ENCODE measurements around the gene CLSTN2.
A peak's percentile ranks its signal among the peaks of the same experiment; 100 is the strongest.

CLSTN2 gene

DNA sequence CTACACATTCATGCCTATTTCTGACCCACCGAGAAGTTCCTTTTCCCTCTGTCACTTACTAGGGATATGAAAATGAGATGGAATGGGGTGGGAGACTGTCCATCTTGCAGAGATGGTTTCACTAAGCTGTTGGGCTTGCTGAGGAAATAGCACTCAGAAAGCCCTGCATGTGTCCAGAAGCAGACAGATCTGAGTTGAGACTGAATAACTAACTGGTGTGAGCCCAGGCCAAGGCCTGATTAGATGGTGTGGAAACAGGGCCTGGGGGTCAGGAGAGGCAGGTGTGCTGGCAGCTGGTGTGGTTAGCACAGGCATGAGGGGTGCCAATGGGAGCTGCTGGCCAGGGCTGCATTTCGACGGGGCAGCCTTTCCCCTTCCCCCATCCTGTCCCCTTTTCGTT, 72.1 kb downstream of the CLSTN2 start:
- DNase-seq (ENCODE audit: low read depth): no peak

DNA sequence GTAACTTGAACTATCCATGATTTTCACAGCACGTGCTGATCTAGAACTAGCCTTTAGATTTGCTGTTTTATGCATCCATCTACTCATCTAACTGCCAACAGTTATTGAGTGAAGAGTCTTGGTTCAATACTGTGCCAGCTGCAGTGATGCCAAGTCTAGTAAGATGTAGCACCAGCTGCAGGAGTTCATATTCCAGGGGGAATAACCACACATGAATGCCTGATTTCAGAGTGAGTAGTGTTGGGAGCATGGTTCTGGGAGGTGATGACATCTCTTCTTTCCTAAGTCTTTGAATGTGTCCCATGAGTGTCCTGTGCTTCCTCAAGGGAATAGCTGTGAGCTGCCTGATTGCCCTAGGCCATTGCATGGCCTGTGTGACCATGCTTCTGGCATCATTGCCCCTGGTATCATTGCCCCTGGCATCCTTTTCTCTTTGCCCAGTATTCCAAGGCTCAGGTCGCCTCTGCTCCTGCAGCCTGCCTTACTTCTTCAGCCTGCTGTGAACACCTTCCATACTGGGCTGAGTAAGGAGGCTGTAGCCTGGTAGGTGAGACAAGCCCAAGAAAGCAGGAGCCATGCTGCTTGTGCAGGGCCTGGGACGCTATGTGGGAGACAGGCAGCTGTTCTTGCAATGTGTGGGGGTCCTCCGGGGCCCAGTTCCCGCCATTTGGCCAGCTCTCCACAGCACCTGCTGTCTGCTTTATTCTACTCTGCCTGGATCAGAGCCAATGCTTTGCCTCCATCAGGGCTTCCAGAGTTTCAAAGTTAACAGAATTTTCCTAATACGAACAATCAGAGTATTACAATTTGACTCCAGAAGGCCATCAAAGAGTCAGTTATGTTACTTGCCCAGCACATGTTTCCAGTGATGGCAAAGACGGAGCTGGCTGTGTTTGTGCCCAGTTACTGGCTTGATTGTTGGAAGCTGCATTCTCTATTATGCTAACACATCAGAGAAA, 73.2 kb downstream of the CLSTN2 start:
- no peak for DNase-seq (ENCODE audit: low read depth)

DNA sequence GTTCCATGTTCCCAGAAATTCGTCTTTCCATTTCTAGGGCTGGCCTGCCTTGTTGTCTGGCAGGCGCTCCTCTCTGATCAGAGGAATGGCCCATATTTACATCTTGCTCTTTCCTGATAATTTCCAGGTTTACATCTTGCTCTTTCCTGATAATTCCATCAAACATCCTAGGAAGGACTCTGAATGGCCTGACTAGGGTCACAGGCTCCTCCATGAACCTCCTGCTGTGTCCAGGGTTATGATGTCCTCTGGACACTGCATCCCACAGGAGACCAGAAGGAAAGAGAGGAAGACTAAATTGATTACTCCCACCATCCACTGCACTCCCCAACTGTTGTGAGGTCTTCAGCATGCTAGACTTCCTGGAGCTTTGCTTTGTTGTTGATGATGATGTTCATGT, 75.4 kb downstream of the CLSTN2 start:
- DNase-seq (ENCODE audit: low read depth): no peak

DNA sequence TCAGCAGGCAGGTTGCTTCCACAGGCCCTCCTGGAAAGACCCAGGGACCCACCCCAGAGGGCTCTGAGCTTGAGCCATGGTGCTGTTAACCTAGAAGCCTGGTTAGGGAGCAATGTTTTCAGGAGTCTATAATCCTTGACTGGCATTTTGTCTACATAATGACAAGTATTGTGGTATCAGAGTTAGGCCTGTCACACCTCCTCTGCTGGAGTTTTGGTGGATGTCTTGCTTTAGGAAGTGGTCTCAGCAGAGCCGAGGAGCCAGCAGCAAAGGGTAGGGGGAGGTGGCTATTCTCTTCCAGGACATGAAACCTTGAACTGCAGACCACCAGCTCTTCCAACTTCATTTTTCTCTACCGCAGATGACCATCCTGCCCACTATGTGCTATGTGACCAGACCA, 76.1 kb downstream of the CLSTN2 start:
- DNase-seq (ENCODE audit: low read depth): no peak

DNA sequence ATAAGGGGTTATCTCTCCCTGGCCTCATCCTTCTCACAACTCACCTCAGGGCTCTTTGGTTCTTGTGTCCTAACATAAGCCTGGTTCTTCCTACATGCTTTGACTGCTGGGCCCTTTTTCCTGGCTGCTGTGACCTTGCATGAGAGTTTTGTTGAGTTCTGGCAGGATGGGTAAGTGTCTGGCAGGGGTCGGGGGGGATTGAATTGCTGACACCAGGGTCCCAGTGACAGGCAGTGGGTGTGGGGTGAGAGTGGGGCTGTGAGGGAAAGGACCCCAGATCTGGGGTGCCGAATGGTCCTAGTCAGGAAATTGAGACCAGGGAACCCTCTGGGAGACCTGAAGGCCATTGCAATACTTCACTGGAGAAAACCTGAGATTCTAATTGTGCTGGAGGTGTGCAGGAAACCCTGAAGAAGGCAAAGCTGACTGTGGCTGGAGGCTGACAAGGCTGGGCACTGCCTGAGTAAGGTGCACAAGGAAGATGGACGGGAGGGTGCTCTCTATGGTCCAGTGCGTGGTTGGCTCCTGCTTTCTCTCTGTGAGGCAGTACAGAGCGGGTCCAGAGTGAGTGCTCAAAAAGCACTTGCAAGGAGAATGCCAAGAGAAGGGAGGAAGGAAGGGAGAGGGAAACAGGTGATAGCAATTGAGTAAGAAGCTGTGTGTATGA, 76.8 kb downstream of the CLSTN2 start:
- DNase-seq (ENCODE audit: low read depth): no peak

DNA sequence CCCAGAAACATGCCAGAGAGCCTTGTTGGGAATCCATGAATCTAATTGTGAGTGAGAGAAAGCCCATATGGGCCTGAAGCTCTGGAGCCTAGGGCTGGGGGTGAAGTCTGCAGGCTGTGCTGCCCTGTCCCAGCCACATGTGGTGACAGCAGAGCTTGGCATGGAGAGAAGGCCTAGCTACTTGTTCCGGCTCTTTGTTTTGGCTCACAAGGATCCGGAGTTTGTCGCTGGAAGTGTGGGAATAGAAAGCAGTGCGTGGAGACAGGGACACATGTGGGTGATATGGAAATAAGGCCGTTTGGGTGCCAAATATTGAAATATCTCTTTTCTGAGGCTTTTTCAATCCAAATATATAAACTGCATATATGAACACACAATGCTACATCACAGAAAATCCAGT, 78.2 kb downstream of the CLSTN2 start:
- no peak for DNase-seq (ENCODE audit: low read depth)

DNA sequence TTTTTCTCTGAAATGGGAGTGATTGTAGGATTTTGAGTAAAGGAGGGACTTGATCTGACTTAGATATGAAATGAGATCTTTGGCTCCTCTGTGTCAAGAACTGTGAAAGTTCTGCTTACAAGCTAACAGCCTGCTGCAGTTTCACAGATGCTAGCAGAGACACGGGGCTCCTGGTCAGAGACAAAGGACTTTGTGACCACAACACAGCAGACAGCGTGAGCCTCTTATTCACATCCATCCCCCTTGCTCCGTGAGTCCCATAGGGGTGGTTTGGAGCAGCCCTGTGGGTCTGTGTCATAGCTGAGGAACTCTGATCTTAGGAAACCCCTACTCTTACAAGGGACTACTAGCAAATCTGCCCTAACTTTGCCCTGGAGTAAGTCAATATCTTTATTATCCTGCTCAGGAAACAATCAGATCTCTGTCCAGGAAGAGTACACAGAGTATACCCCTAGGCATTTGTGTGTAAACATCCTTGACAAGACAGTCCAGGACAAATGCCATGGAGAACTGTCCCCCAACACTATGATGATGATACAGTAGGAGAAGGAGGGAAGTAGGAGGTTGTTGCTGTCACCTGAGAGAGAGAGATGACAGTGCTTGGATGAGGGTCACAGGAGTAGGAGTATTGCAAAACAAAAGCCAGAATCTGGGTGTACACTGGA, 80.0 kb downstream of the CLSTN2 start:
- DNase-seq (ENCODE audit: low read depth): no peak

DNA sequence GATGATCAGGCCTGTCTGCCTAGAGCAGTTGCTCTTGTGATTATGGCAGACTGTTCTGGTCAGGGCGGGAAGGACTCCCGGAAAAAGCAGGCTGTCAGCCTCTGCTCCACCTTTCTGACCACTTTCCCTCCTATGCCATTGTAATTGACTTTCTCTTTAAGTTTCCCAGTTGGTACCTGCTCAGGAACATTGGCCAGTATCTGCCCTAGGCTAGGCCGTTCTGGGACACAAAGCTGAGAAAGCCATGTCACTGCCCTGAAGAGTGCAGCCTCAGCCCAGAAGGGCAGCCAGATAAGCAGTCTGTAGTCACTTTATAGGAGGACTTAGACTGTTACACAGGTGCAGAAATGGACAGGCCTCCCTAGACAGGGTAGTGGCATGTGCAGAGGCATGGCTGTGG, 80.8 kb downstream of the CLSTN2 start:
- DNase-seq (ENCODE audit: low read depth): no peak

DNA sequence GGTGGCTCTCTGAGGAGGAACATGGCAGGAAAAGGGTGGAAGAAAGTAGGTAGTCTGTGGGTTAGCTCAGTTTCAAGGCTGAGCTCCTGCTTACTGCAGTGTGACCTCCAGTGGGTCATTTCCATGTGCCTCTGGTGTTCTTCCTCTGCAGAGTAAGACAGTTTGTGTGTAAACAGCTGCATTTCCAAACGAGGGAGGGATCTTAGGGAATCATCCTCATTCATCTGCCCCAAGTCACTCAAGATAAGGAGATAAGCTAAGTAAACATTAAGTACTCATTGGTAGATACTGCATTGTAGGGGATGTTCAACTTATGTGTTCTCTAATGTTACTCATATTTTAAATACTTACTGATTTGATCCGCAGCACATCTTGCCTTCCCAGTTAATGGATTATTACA, 83.6 kb downstream of the CLSTN2 start:
- DNase-seq (ENCODE audit: low read depth): no peak

DNA sequence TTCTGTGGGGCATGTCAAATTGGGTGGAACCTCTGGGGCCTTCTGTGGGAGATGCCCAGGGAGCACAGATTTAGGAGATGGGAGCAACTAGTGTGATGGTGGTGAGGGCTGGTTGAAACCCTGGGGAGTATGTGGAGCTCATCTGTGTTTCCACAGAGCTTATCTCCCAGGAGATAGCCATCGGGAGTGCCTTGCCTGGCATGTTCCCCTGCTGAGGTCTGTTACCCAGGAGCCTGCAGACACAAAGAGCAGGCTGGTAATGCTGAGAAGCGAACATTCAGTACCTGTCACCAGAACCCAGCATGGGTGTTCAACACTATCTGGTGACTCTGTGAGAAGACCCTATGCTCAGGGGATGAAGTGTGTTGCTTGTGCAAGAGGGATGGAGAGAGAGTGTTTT, 85.0 kb downstream of the CLSTN2 start:
- no peak for DNase-seq (ENCODE audit: low read depth)

DNA sequence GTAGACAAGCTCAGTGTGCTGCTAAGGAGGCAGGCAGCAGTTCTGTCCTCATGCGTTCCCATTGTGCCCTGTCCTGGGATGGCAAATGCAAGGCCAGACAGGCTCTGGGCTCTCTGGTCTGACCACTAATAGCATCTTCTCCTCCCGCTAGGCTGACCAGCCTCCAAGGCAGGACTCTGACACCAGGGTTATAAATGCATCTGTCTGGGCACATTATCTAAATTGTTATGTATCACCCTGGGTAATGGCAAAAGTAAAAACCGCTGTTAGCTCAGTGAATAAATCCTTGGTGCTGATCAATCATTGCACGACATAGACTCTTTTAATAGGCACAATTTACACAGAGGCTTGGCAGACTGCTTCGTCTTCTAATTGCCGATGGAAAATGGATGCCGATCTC, 85.6 kb downstream of the CLSTN2 start:
- no peak for DNase-seq (ENCODE audit: low read depth)

DNA sequence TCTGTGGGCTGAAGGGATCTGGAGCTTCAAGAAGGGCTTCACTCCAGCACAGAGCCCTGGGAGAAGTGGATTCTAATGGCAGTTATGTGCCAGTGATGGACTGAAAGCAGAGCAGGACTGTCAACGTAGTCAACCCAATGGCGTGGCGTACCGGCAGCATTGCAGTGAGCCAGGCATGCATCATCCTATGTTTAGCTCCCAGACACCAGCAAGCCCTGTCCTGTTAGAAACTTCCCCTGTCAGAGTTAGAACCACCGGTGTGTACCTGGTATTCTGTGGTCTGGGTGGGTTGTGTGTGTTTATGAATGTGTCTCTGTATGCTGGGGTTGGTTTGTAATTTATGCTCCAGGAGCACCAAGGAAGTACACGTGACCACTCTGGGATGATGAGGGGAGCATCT, 86.3 kb downstream of the CLSTN2 start:
- no peak for DNase-seq (ENCODE audit: low read depth)

DNA sequence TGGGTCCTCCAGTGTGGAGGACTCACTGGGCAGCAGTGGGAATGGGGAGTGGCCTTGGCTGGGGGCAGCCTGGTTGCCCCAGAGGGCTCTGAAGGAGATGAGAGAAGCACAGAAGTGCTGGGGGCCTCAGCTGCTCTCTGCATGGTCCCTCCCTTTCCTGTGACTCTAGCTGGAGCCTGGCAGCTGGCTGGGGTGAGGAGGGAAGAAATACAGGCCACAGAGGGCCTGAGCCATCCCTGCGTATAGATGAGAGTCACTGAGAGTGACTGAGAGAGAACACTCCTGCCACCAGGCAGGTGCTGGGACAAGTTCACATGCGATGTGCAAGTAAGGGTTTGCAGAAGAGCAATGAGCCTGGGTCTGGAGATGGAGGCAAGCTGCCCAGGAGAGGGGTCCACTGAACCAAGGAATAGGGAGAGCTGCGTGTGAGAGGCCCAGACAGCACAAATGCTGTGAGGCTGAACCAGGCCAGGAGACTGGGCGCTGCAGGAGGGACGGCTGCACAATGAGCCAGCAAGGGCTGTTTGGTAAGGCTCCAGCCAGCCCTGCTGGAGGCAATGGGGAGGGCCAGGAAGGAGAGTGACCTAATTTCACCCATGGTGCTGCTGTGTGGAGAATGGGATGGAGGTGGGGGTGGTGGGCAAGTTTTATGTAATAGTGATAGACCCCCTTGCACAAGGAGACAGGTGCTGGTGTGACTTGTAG, 87.2 kb downstream of the CLSTN2 start:
- DNase-seq (ENCODE audit: low read depth): no peak

DNA sequence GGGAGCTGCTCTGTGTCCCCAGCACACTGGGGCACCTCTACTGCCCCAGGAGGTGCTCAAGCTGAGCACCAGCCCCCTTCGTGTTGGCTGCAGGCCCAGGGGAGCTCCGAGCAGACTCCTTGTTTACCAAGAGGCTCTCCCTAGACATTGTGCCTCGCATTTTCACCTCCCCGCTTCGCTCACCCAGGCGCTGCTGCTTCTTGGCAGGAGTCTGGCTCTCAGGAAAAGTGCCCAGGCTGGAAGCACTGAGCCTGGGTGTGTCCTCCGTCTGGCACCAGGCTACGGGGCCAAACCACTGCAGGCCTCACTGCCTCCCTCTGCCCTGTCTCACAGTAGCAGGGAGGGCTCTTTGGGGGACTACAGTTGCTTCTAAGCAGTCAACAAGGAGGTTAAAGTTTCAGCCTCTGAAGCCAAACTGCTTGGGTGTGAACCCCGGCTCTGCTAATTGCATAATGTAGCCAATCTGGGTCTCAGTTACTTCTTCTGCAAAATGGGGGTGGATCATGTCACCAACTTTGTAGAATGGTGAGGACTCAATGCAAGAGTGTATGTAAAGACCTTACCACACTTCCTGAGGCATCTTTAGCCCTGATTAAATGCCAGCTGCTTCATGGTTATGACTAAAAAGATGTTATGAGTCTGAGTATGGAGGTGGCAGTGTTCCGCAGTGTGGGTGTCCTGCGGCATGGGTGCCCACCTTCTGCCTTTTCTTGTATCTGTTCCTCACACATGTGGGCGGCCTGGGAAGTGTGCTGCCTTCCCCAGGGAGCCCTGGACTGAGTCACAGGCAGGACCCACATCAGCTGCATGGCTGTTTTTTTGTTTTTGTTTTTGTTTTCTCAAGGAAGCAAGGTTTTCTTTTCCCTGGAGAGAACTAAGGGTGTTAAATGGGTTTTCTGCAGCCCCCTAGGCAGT, 88.9 kb downstream of the CLSTN2 start:
- peak; percentile 1 for DNase-seq (ENCODE audit: low read depth)

DNA sequence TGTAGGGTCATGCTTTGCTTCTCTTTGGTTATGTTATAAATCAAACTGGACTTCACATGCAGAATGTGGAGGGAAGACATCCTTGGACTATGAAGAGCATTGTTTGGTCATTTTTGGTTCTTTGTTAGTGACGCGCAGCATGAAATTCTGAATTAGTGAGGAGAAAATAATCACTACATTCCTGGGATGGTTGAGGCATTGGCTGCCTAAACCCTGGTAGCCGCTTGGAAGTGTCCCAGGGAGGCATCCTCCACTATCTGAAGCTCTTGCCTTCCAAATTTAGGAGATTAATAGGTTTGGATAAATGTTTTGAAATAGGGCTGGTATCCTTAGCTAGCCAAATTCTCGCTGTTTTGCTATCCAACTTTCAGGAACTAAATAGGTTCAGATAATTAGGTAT, 96.2 kb downstream of the CLSTN2 start:
- no peak for DNase-seq (ENCODE audit: low read depth)

DNA sequence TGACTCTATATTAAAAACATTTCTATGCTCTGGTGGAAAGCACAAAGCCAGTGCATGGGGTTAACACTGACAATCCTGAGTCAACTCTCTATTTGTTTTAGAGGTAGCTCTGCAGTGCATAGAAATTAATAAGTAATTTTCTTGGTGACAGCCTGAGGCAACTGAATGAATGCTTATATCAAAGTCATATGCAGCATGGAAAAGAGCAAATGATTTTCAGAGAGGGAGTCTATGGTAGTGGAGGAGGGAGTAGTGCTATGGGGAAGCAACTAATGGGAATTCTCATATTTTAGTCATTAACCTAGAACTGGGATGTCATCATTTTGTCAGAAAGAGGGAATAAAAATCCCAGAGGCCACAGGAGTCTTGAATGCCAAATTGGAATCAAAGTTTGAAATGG, 99.1 kb downstream of the CLSTN2 start:
- no peak for DNase-seq (ENCODE audit: low read depth)

DNA sequence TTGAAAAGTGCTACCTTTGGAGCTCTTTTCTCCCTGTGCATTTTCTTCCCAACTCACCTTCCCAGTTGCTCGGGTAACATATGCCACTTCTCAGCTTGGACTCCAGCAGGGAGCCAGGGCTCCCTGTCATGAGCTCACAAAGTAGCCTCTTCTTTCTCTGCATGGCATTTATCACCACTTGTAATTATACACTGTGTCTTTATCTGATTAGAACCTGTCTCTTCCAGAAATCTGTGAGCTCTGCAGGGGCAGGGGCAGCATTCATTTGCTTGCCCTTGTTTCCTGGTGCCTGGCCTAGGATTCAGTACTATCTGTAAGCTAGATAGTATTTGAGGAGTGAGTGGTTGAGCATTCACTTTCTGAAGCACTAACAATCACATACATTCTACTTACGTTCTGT, 100.9 kb downstream of the CLSTN2 start:
- no peak for DNase-seq (ENCODE audit: low read depth)

DNA sequence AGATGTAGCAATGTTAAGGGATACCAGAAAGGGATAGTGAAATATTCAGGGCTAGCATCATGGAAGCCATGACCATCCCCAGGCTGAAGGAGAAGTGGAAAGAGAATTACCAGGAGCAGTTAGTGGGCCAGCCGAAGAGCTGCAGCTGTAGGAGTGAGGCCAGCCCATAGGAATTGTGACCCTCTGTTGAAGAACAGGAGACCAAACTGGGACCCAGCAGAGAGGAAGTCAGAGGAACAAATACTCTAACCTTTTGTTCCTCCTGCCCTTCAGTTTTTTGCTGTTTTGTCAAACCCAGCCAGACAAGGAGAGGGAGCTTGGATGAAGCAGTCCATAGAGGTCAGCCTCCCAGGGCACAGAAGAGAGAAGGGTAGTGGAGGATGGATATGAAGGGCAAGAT, 115.4 kb downstream of the CLSTN2 start:
- DNase-seq (ENCODE audit: low read depth): no peak

DNA sequence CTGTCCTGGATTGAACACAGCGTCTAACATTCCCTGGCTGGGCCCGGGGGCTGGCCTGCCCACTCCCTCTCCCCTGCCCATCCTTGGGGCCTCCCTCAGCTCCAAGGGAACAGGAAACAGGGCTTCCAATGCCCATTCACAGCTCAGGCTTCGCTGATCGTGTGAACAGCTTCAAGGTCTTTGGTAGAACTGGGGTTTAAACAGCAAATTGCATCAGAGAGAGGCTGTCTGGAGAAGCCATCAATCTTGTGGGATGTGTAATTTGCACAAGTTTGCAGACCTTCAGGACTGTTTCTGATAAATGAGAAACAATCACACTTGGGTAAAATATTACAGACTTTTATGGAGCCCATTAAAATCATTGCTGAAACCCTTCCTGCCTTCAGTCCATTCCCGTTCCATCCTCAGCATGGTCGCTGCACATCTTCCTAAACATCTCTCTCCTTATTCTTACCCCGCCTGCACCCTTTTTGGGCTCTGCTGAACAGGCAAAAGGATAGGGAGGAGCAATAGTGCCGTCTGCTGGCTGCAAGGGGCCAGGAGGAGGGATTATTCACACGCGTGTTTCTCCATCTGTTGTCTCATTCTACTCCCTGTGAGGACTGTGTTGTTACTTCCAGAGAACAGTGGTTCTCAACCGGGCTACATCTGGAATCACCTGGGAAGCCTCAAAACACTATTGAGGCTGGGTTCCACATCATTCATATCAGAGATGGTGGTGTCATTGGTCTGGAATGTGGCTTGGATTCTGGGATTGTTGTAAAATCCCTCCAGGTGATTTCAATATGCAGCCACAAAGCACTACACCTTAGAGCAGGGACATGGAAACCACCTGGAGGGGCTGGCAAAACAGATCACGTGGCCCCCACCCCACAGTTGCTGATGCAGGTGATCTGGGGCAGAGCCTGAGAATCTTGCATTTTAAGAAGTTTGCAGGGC, 116.3 kb downstream of the CLSTN2 start:
- DNase-seq (ENCODE audit: low read depth): no peak

Measured in stromal cell of bone marrow (primary cell).